Fibroblast of lung (primary cell): ENCODE data around the gene TRAF2. TPM values are rescaled to one million over a fixed set of nuclear protein-coding genes. Genes with fewer than 3 reads are reported as not detected.

Experiments
- DNase-seq, 2 donors: peaks; one replicate each; pipeline versions ENCODE4 v3.0.0 to v3.0.0-alpha.2; 2010; ENCODE audit warnings: low read depth in 2 of 2
- H2AFZ ChIP-seq: 2 replicates; pipeline ENCODE4 v1.5.1; 2012; ENCODE audit warnings: low read length, control low read depth, inconsistent platforms
- H3K27ac ChIP-seq: 2 replicates; pipeline ENCODE4 v1.5.1; 2011; ENCODE audit warnings: low read length, control low read depth; ENCODE audit not compliant: insufficient read depth
- H3K27me3 ChIP-seq: 2 replicates; pipeline ENCODE4 v1.5.1; 2011; ENCODE audit warnings: mild to moderate bottlenecking, low read length; ENCODE audit not compliant: control insufficient read depth, insufficient read depth
- H3K36me3 ChIP-seq: 2 replicates; pipeline ENCODE4 v1.5.1; 2011; ENCODE audit warnings: low read length; ENCODE audit not compliant: control insufficient read depth, insufficient read depth
- H3K4me1 ChIP-seq: 2 replicates; pipeline ENCODE4 v1.5.1; 2011; ENCODE audit warnings: low read length; ENCODE audit not compliant: control insufficient read depth, insufficient read depth; ENCODE audit errors: extremely low read depth
- H3K4me2 ChIP-seq: 2 replicates; pipeline ENCODE4 v1.5.1; 2011; ENCODE audit warnings: low read length, control low read depth; ENCODE audit not compliant: insufficient read depth; ENCODE audit errors: extremely low read depth
- H3K4me3 ChIP-seq, 4 experiments: fragments of 200-600 bp in 1 of 4; sonication (generic) in 1 of 4; replicated peaks in 1 of 4; 2 replicates each; pipeline ENCODE4 v1.5.1; 2011 to 2016; ENCODE audit warnings: low read length in 4 of 4, low read depth in 3 of 4, mild to moderate bottlenecking in 3 of 4, control low read depth in 2 of 4, inconsistent platforms in 1 of 4, mixed read lengths in 1 of 4; ENCODE audit not compliant: insufficient read depth in 1 of 4; ENCODE audit errors: control extremely low read depth in 1 of 4
- H3K79me2 ChIP-seq: 2 replicates; pipeline ENCODE4 v1.5.1; 2012; ENCODE audit warnings: mild to moderate bottlenecking, low read length, inconsistent platforms; ENCODE audit not compliant: control insufficient read depth, insufficient read depth
- H3K9ac ChIP-seq: 2 replicates; pipeline ENCODE4 v1.5.1; 2011; ENCODE audit warnings: mild to moderate bottlenecking, low read length, control low read depth; ENCODE audit not compliant: insufficient read depth
- H3K9me3 ChIP-seq: 2 replicates; pipeline ENCODE4 v1.5.1; 2012; ENCODE audit warnings: low read depth, low read length; ENCODE audit not compliant: control insufficient read depth, insufficient read depth
- H4K20me1 ChIP-seq: 2 replicates; pipeline ENCODE4 v1.5.1; 2011; ENCODE audit warnings: low read length; ENCODE audit not compliant: control insufficient read depth, insufficient read depth; ENCODE audit errors: extremely low read depth
- EZH2 ChIP-seq: IDR thresholded peaks from 2 replicates; pipeline ENCODE4 v1.5.1; 2012; ENCODE audit warnings: low read length, control low read depth, mild to moderate bottlenecking; ENCODE audit errors: missing control alignments
- polyA plus RNA-seq, 2 donors: library from polyadenylated mRNA; depleted of rRNA in 1 of 2; stranded (reverse) in 1 of 2; unstranded in 1 of 2; fragments of >200 nt; gene quantifications; 2 replicates each; pipeline ENCODE4 v1.2.1, GENCODE V29; 2011 to 2012; ENCODE audit warnings: missing spikeins in 1 of 2
- total RNA-seq: library from RNA; depleted of rRNA; stranded (reverse); fragments of >200 nt; gene quantifications from 2 replicates; pipeline ENCODE4 v1.2.1, GENCODE V29; 2014
- TF ChIP-seq, protein P1 (sequence below), 2 donors: IDR thresholded peaks in 1 of 2; conservative IDR thresholded peaks in 1 of 2; 1 replicate in 1 of 2; 2 replicates in 1 of 2; pipeline ENCODE4 v1.5.1; 2011 to 2012; ENCODE audit warnings: low read length in 2 of 2, control low read depth in 1 of 2, inconsistent platforms in 1 of 2, low read depth in 1 of 2, mild to moderate bottlenecking in 1 of 2

Gene TRAF2
- total and polyA plus RNA-seq, 2 donors (not counting 1 experiment from before 2014, with no cell fraction given), result 3.7 to 8.4 TPM

DNA sequence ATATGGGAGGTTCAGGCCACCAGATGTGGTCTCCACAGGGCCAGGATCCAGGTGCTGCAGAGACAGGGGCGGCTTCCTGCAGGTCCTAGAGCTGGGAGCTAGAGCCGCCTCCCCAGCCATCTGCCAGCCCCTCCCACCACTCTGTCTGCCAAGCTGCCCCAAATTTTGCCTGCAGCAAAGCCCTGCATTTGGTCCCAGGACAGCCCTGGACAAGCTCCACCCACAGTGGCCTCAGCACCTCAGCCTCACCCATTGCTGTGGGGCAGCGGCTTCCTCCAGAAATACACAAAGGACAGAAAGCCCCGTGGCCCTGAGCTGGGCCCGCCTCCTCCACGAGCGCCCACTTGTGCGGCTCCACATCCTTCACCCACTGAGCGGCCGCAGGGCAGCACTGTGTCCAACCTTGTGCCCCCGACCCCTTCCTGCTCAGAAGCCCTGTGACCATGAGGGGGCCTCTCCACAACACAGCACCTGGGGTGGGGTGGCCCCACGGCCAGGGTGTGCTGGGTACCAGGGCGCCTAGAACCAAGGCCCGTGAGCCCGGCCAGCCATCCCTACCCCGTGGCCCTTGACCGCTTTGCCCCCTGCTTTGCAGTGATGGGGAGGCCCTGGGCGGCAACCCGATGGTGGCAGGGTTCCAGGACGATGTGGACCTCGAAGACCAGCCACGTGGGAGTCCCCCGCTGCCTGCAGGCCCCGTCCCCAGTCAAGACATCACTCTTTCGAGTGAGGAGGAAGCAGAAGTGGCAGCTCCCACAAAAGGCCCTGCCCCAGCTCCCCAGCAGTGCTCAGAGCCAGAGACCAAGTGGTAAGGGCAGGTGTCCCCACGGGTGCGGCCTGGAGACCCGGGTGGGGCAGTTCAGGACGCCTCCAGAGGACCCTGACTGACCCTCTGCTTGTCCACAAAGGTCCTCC is 47.7 kb upstream of the TRAF2 start:
- TF ChIP-seq EZH2, result no peak
- TF ChIP-seq, protein P1, sequence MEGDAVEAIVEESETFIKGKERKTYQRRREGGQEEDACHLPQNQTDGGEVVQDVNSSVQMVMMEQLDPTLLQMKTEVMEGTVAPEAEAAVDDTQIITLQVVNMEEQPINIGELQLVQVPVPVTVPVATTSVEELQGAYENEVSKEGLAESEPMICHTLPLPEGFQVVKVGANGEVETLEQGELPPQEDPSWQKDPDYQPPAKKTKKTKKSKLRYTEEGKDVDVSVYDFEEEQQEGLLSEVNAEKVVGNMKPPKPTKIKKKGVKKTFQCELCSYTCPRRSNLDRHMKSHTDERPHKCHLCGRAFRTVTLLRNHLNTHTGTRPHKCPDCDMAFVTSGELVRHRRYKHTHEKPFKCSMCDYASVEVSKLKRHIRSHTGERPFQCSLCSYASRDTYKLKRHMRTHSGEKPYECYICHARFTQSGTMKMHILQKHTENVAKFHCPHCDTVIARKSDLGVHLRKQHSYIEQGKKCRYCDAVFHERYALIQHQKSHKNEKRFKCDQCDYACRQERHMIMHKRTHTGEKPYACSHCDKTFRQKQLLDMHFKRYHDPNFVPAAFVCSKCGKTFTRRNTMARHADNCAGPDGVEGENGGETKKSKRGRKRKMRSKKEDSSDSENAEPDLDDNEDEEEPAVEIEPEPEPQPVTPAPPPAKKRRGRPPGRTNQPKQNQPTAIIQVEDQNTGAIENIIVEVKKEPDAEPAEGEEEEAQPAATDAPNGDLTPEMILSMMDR (conservative IDR thresholded peaks at IDR 0.05 in 1 of 2, IDR thresholded peaks at IDR 0.05 in 1 of 2; ENCODE audit: low read depth in 1 of 2, low read length in 2 of 2), result no peak

DNA sequence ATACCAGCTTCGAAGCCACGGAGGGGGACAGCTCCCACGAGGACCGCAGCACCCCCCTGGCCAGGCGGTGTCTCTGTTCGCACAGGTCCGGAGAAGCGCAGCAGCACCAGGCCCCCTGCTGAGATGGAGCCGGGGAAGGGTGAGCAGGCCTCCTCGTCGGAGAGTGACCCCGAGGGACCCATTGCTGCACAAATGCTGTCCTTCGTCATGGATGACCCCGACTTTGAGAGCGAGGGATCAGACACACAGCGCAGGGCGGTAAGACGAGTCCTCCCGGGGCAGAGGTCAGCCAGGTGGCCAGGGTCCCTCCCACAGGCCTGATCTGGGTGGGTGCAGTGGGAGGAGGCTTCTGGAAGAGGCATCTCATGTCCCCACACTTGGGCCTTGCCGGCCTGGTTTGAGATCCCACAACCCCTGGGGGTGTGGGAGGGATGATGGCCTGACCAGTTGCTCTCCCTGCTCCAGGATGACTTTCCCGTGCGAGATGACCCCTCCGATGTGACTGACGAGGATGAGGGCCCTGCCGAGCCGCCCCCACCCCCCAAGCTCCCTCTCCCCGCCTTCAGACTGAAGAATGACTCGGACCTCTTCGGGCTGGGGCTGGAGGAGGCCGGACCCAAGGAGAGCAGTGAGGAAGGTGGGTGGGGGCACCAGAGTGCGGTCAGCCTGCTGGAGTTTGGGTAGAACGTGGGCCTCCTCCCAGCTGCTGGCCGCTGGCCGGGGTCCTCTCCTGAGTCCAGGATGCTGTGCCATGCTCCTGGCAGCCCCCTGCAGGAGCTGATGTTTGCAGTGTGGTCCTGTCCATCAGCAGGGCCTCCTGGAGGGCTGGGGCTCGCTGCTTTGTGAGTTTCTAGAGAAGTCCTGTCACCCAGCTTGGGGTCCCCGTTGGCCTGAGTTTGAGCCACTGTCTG is 46.8 kb upstream of the TRAF2 start:
- Histone ChIP-seq H3K9ac (no peak overlapping the region), H3K36me3 (peaks cover 12% of the 10 kb centered on the region), H3K9me3 (no peaks in the 10 kb centered on the region), H3K4me1 (peaks cover 10% of the 10 kb centered on the region), H3K4me3 (no peak overlapping the region), H4K20me1 (no peaks in the 10 kb centered on the region), H3K4me2 (no peak overlapping the region), H3K27me3 (peaks cover 6% of the 10 kb centered on the region), H2AFZ (no peak overlapping the region), H3K79me2 (no peaks in the 10 kb centered on the region), H3K27ac (no peak overlapping the region)
- DNase-seq, result no peak
- TF ChIP-seq, protein P1 (conservative IDR thresholded peaks at IDR 0.05 in 1 of 2, IDR thresholded peaks at IDR 0.05 in 1 of 2; ENCODE audit: low read depth in 1 of 2, low read length in 2 of 2), result no peak

More for the DNA sequence above, 47.7 kb upstream of the TRAF2 start:
- Histone ChIP-seq H3K36me3 (peaks cover 12% of the 10 kb centered on the region), H3K4me2 (no peak overlapping the region), H3K27ac (no peak overlapping the region), H3K79me2 (no peaks in the 10 kb centered on the region), H3K9me3 (no peaks in the 10 kb centered on the region), H2AFZ (no peak overlapping the region), H4K20me1 (no peaks in the 10 kb centered on the region), H3K4me3 (no peak overlapping the region), H3K4me1 (peaks cover 10% of the 10 kb centered on the region), H3K9ac (no peak overlapping the region), H3K27me3 (no peaks in the 10 kb centered on the region)
- DNase-seq, result no peak
